Fibroblast of gingiva (primary cell): Measurements from ENCODE around the gene EXOC2.

Experiments used
- DNase-seq: peaks from one replicate; pipeline ENCODE4 v3.0.0-alpha.2; 2011; ENCODE audit warnings: low read depth

EXOC2 gene

GRCh38 chr6:518218-518617 lies 174.7 kb downstream of the EXOC2 start:
- no peak for DNase-seq

GRCh38 chr6:516213-516612 lies 176.7 kb downstream of the EXOC2 start:
- no peak for DNase-seq

GRCh38 chr6:515267-515666 lies 177.7 kb downstream of the EXOC2 start:
- DNase-seq, result no peak

DNA sequence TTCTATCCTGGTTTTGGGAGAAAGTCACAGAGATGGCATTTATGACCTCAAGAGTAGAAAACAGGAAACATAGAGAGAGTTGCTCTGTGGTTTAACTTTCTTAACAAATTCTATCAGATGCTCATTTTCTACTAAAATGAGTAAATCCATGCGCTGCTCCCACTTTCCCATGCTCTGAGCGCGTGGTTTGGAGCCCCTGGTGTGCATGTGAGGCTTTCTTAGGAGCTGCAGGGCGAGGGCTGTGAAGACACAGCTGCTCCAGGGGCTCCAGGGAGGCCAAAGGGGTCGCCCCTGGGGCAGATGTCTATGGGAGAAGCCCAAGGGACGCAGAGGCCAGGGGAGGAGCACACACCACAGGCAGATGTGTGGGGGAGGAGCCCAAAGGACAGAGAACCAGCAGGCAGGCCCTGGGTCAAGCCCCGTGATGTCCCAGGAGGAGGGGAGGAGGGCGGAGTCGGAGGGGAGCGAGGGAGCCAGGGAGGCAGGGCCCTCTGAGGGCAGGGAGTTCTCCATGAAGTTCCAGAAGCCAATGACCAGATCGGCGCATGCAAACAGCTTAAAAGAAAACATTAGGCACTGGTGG lies 178.5 kb downstream of the EXOC2 start:
- no peak for DNase-seq

GRCh38 chr6:513961-514360 lies 179.0 kb downstream of the EXOC2 start:
- no peak for DNase-seq

DNA sequence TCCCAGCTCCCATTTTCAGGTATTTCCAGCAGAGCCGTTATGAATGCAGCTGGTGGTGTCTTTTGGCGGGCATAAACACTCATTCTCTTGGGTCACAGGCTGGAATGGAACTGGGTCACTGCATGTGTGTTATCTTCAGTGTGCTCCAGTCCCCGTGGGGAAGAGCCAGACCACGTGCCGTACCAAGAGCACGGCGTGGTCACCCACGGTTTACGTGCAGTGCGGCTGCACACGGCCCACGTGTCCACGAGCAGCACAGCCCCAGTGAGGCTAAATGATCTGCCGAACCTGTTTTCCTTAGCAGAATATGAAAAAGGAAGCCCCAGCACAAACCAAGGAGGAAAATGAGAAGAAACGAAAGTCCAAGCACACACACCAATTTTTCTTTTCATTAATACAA lies 179.9 kb downstream of the EXOC2 start:
- DNase-seq, result no peak

DNA sequence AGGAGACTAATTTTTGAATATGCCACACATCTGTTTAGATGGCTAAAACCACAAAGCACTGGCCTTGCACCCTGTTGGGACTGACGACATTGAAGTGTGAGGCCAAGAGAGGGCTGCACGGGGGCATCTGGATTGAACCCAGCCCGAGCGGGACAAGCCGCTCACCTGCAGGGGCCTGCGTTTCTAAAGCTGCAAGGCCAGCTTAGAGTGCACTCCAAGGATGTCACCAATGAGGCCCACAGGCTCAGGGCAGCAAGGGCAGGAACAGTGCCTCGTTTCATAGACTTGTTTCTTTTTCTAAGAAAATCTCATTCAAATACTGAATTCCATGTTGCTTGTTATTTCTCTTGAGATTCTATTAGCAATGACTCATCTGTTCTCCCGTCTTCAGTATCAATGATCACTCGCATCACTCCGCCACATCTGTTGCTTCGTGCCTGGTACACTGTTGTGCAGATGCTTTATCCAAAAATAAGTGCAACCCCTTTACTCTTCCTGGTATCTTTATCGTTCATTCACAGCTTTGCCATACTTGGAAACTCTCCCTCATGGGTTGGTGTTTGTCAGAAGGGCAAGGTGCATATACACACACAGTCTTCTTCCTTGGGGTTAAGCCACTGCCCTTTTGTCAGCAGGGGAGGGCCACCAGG lies 181.3 kb downstream of the EXOC2 start:
- no peak for DNase-seq

DNA sequence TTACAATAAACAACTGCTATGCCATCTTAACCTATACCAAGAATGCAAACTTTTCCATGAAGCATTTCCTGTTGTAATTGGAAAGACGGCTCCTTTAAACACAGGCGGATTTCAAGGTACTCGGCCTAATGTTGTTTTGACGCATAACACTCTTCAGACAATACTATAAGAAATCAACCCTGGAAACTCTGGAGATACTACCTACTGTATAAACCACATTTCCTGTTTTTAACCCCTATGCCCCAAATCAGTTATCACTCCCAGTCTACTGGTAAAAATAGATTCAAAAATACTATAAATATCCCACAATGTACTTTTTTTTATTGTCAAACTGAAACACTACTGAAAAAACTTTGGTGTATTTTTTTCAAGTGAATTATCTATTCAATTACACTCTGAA lies 183.3 kb downstream of the EXOC2 start:
- DNase-seq, result no peak

- no peak for DNase-seq
Measured at GRCh38 chr6:508614-509013, 184.3 kb downstream of the EXOC2 start.

- DNase-seq, result no peak
Measured at GRCh38 chr6:508006-508405, 184.9 kb downstream of the EXOC2 start.

DNA sequence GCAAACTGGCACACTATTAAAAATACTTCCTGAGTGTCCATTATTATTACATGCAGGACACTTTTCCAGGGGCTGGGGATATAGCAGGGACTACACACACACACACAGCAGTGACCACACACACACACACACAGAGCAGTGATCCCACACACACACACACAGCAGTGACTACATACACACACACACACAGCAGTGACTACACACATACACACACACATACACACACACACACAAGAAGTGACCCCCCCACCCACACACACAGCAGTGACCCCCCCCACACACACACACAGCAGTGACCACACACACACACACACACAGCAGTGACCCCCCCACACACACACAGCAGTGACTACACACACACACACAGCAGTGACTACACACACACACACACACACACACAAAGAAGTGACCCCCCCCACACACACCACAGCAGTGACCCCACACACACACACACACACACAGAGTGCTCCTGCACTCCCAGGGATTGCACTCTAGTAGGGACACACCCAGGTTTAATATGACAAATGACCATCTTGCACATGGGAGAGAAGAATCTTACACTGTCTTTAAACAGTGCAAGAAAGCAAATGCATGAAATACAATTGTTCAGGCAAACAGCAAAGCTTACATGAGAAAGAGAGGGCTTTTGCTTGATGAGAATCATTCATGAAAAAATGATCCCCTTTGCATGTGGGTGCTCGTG lies 185.9 kb downstream of the EXOC2 start:
- DNase-seq, result no peak

- DNase-seq, result no peak
Measured at GRCh38 chr6:506508-506907, 186.4 kb downstream of the EXOC2 start.

DNA sequence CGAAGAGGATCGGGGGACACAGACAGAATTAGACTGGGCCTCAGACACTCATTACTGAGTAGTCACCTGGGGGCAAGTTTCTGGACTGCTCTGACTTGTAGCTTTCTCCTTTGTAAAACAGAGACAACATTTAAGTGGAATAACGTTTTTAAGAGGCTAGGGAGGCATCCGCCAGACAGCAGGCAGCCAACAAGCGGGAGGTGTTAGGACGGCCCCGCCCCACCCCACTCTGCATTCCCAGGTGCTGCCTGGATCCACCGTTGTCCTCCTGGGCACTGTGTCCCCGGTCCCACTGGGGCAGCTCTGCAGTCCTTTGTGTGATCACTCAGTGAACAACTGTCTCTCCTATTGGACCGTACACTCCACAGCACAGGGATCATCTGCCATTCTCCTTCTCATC lies 187.6 kb downstream of the EXOC2 start:
- no peak for DNase-seq

DNA sequence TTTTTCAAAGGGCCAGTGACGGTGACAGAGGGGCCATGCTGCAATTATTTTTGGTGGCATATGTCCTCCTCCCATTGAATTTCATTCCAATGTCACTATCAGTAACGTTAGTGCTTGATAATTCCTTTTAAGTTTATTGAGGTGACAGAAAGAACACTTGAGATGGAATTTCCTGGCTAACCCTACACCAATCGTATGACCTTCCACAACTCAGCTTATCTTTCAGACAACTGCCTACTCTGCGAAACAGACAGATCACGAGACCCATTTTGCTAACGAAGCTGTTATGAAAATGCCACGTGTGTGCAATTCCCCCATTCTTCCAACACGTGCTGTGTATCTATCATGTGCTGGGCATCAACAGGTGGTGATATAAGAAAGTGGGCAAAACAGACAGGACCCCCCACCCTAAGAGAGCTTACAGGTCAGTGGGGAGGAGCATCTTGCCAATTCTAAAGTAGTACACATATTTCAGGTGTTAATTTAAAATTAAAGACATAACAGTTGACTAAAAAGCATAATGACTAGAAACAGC lies 188.4 kb downstream of the EXOC2 start:
- no peak for DNase-seq

- no peak for DNase-seq
Measured at GRCh38 chr6:503610-504362, 189.2 kb downstream of the EXOC2 start.

- DNase-seq, result no peak
Measured at GRCh38 chr6:502761-503160, 190.2 kb downstream of the EXOC2 start.

- DNase-seq, result no peak
Measured at GRCh38 chr6:501891-502601, 190.9 kb downstream of the EXOC2 start.

DNA sequence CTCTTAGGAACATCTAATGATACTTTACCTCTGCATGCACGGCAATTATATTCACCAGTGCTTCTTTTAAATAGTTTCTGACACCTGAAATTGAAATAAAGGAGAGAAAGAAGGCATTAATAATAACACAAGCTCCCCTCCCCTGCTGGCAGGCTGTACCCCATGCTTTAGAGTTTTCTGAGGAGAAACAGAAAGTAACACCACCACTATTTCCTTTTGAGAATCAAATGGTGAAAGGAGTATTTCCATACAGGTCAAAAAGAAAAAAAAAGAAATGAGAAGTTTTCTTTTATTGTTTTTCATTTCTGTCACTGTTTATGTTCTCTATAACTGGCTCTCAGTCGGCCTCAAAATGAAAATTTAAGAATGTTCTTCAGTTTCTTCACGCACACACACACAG lies 193.3 kb downstream of the EXOC2 start:
- no peak for DNase-seq

DNA sequence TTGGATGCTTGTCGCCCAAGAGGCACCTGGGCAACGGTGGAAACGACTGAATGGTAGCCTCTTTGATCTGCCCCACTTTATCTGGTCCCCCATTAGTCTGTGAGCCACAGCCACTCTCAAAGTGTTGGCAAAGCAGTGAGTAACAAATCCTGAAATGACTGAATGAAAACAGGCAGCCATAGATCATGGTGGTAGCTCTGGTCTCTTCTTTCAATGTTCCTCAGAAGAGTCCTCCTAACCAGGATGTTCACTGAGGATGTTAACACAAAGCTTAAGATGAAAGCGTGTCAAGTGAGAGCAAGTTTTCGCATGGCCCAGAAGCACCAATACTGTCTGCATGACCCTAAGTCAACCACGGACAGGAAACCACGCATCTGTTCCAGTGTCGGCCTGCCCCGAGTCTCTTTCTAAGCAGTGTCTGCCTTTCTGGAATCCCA lies 194.1 kb downstream of the EXOC2 start:
- no peak for DNase-seq

DNA sequence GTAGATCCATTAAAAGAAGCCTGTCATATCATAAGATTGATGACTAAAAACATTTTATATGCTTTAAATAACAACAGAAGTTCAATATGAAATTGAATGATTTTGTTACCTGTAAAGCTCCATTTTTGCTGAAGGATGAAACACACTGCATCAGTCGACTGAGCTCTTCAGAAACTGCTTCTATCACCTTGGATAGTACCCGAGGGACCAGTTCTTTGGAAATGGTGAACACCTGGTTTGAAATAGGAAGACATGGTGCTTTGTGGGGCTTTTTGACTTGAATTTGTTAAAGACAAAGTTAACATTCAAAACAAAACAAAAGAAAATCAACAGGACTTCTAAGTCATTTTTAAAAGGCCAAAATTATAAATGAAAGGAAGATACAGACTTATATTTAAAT lies 195.7 kb downstream of the EXOC2 start:
- no peak for DNase-seq

- no peak for DNase-seq
Measured at GRCh38 chr6:496649-497048, 196.3 kb downstream of the EXOC2 start.

DNA sequence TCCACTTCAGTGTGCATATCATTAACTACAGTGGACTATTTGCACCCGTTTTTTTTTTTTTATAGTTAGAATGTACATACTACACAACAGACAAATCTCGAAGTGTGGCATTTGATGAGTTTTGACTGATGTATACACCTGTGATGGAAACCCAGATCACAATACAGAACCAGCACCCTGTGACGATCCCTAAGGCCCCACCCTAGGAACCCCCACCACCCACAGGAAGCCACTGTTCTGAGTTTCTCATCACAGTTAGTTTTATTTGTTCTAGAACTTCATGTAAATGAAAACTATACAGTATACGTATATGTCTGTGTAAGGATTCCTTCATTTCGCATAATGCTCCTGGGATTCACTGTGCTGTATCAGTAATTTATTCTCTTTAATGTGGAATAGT lies 198.5 kb downstream of the EXOC2 start:
- no peak for DNase-seq
